Measurements from ENCODE around the gene CNNM2. TPM values are rescaled to one million over a fixed set of nuclear protein-coding genes. Genes with fewer than 3 reads are reported as not detected.
"Not testable (repeated sequence)": the region's sequence is repeated elsewhere in the genome, so short reads cannot be mapped to it uniquely, and the experiment has no call there.

CNNM2 gene
- total RNA-seq, 6 experiments from 2014 or later = 7.7 to 9.1 (median 8.1) TPM

GRCh38 chr10:103058034-103058433 lies 139.9 kb downstream of the CNNM2 start:
- TF ChIP-seq CTCF (IDR thresholded peaks at IDR 0.05) = no peak
- DNase-seq = peak; percentile 19
- 0 out of 2 replicates have a peak, but pooled peaks cover 3% of the 10 kb centered on the region for H3K36me3 Mint-ChIP-seq (ENCODE audit: low read depth)

GRCh38 chr10:103060575-103060974 lies 142.5 kb downstream of the CNNM2 start:
- no peak for DNase-seq
- no peak for TF ChIP-seq CTCF (IDR thresholded peaks at IDR 0.05)
- Mint-ChIP-seq H3K9me3 (no peaks in the 10 kb centered on the region), H3K27ac (no peak overlapping the region), H3K36me3 (ENCODE audit: low read depth) (0 out of 2 replicates have a peak, but pooled peaks cover 3% of the 10 kb centered on the region), H3K27me3 (ENCODE audit: insufficient read depth) (no peaks in the 10 kb centered on the region), H3K4me1 (ENCODE audit: low read depth) (peaks cover 17% of the 10 kb centered on the region), H3K4me3 (no peak overlapping the region)

More at GRCh38 chr10:103058034-103058433, 139.9 kb downstream of the CNNM2 start:
- Mint-ChIP-seq H3K27me3 (ENCODE audit: insufficient read depth) (no peaks in the 10 kb centered on the region), H3K27ac (peak overlapping the region; percentile 46), H3K9me3 (no peaks in the 10 kb centered on the region), H3K4me3 (peak overlapping the region; percentile 29; the same call in 1 of the 2 replicates), H3K4me1 (ENCODE audit: low read depth) (peaks cover 38% of the 10 kb centered on the region)

- H3K36me3 Mint-ChIP-seq (ENCODE audit: low read depth) = 0 out of 2 replicates have a peak, but pooled peaks cover 3% of the 10 kb centered on the region
- no peak overlapping the region for H3K27ac Mint-ChIP-seq
- no peak overlapping the region for H3K4me3 Mint-ChIP-seq
- H3K27me3 Mint-ChIP-seq (ENCODE audit: insufficient read depth) = no peaks in the 10 kb centered on the region
- H3K4me1 Mint-ChIP-seq (ENCODE audit: low read depth) = peaks cover 6% of the 10 kb centered on the region
- TF ChIP-seq CTCF (IDR thresholded peaks at IDR 0.05) = peak; percentile 59
- H3K9me3 Mint-ChIP-seq = no peaks in the 10 kb centered on the region
- DNase-seq = no peak
Measured at GRCh38 chr10:103062854-103063590, 144.9 kb downstream of the CNNM2 start.

GRCh38 chr10:103064956-103065355 lies 146.9 kb downstream of the CNNM2 start:
- Mint-ChIP-seq H3K27ac (no peak overlapping the region), H3K4me1 (ENCODE audit: low read depth) (peaks cover 7% of the 10 kb centered on the region), H3K36me3 (ENCODE audit: low read depth) (no peaks in the 10 kb centered on the region), H3K9me3 (no peaks in the 10 kb centered on the region), H3K27me3 (ENCODE audit: insufficient read depth) (no peaks in the 10 kb centered on the region; the same call in 1 of the 2 replicates), H3K4me3 (no peak overlapping the region)
- no peak for DNase-seq
- TF ChIP-seq CTCF (IDR thresholded peaks at IDR 0.05) = no peak

DNA sequence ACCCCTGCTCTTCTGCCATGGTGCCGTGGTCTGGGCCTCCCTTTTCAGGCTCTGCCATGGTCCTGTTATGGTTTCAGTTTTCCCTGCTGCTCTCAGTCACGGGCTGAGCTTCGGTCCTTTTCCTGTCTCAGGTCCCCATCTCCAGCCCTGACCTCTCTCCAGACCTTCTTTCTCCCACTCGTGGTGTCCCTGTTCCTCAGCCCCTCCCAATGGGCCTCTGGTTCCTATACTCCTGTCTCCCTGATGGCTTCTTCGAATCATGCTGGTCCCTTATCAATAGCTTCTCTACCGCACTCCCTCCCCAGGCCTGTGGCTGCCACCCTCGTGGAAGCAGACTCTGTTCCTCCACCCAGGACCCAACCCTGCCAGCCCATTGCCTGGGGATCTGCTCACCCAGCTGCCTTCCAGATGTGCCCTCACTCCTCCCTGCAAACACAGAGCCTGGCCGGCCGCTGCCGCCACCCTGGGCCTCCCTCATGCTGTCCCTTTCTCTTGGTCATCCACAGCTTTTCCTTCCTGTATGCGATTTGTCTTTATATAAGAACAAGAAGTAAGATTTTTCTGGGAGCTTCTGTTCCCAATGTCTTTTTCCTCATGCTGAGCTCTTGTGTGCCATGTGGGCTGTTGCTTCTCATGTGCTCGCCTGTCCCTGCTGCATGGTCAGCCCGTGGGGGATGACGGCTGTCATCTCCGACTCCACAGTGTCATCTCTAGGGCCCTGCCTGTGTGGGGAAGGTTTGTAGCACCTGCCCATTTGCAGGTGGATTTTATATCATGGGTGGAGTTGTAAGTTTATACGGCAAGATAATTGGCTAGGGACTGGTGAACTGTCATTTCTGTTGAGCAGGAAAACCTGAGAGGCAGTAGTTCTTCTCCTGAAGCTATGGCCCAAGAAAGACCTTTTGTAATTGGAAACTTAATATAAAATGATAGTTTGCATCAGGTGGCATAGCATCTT lies 148.3 kb downstream of the CNNM2 start:
- H3K27me3 Mint-ChIP-seq (ENCODE audit: insufficient read depth) = peaks cover 2% of the 10 kb centered on the region
- H3K4me3 Mint-ChIP-seq = no peak overlapping the region
- no peak for TF ChIP-seq CTCF (IDR thresholded peaks at IDR 0.05)
- no peaks in the 10 kb centered on the region for H3K9me3 Mint-ChIP-seq
- no peak overlapping the region; the same call in 1 of the 2 replicates for H3K27ac Mint-ChIP-seq
- H3K36me3 Mint-ChIP-seq (ENCODE audit: low read depth) = no peaks in the 10 kb centered on the region
- H3K4me1 Mint-ChIP-seq (ENCODE audit: low read depth) = peaks cover 10% of the 10 kb centered on the region
- no peak for DNase-seq

GRCh38 chr10:103067099-103067477 lies 149.0 kb downstream of the CNNM2 start:
- H3K9me3 Mint-ChIP-seq; H3K4me1 Mint-ChIP-seq (ENCODE audit: low read depth); H3K4me3 Mint-ChIP-seq; H3K36me3 Mint-ChIP-seq (ENCODE audit: low read depth); H3K27ac Mint-ChIP-seq; DNase-seq; H3K27me3 Mint-ChIP-seq (ENCODE audit: insufficient read depth): not testable (repeated sequence)
